Measurements from ENCODE around the gene CLINT1. TPM values are rescaled to one million over a fixed set of nuclear protein-coding genes. Genes with fewer than 3 reads are reported as not detected.

CLINT1 gene
- total and polyA plus RNA-seq, 2 experiments from 2014 or later: 71.7 to 101 TPM

DNA sequence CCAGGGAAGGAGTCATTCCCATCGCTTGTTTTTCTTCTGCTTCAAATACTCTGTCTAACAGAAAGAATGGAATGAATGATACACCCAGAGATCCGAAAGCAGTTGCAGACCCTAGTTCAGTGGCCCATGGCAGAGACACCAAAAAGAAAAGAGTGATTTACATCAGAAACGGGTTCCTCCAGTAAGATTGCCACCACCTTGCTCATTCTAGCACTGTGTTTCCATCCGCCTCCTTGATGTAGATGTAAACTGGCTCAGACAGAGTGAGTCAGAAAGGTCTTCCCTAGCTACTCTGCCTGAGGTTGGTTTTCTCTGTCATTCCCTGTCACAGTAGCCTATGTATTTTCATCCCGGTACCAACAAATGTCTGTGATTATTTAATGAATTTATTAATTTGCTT, 15.9 kb upstream of the CLINT1 start:
- Histone ChIP-seq H3K9me2 (ENCODE audit: insufficient read depth) (no peaks in the 10 kb centered on the region), H3F3A (replicated peaks; ENCODE audit: low read depth) (no peaks in the 10 kb centered on the region), H3K27ac (ENCODE audit: low read depth) (no peak overlapping the region), H3K79me2 (replicated peaks; ENCODE audit: insufficient read depth) (no peaks in the 10 kb centered on the region), H2AFZ (peak overlapping the region; percentile 47; the same call in 1 of the 2 replicates), H3K4me3 (no peak overlapping the region), H4K20me1 (replicated peaks; ENCODE audit: insufficient read depth) (no peaks in the 10 kb centered on the region), H3K4me1 (ENCODE audit: insufficient read depth) (no peaks in the 10 kb centered on the region), H3K4me2 (no peak overlapping the region), H3K36me3 (ENCODE audit: insufficient read depth) (no peaks in the 10 kb centered on the region), H3K27me3 (ENCODE audit: insufficient read depth) (no peaks in the 10 kb centered on the region)
- DNase-seq (ENCODE audit: low spot score) (no peak), ATAC-seq (no peak)
- no peak overlapping the region for H3K4me3 Mint-ChIP-seq
- H3K36me3 Mint-ChIP-seq (ENCODE audit: low read depth): no peaks in the 10 kb centered on the region
- H3K4me1 Mint-ChIP-seq: no peaks in the 10 kb centered on the region
- H3K9me3 Mint-ChIP-seq: peaks cover 3% of the 10 kb centered on the region
- TF ChIP-seq EZH2 (IDR thresholded peaks at IDR 0.05; ENCODE audit: low read depth, unreplicated experiment) (no peak), EZH2phosphoT487 (IDR thresholded peaks at IDR 0.05; ENCODE audit: unreplicated experiment) (no peak), POLR2AphosphoS5 (IDR thresholded peaks at IDR 0.05; ENCODE audit: low read depth) (no peak)
- H3K27me3 Mint-ChIP-seq (ENCODE audit: insufficient read depth, low read depth, poor library complexity): peaks cover 4% of the 10 kb centered on the region
- H3K27ac Mint-ChIP-seq: no peak overlapping the region

- Mint-ChIP-seq H3K4me3 (no peak overlapping the region), H3K27me3 (ENCODE audit: insufficient read depth, low read depth, poor library complexity) (peaks cover 3% of the 10 kb centered on the region), H3K9me3 (0 out of 3 replicates have a peak, but pooled peaks cover 3% of the 10 kb centered on the region), H3K27ac (peak overlapping the region; percentile 61; the same call in 1 of the 2 replicates), H3K4me1 (no peaks in the 10 kb centered on the region), H3K36me3 (ENCODE audit: low read depth) (no peaks in the 10 kb centered on the region)
- Histone ChIP-seq H2AFZ (no peak overlapping the region; the same call in 1 of the 2 replicates), H3K9me2 (ENCODE audit: insufficient read depth) (no peaks in the 10 kb centered on the region), H3K4me2 (no peak overlapping the region), H4K20me1 (replicated peaks; ENCODE audit: insufficient read depth) (no peaks in the 10 kb centered on the region), H3K36me3 (ENCODE audit: insufficient read depth) (no peaks in the 10 kb centered on the region), H3K4me1 (ENCODE audit: insufficient read depth) (no peaks in the 10 kb centered on the region), H3K4me3 (no peak overlapping the region), H3F3A (replicated peaks; ENCODE audit: low read depth) (no peaks in the 10 kb centered on the region), H3K27ac (ENCODE audit: low read depth) (no peak overlapping the region), H3K27me3 (ENCODE audit: insufficient read depth) (no peaks in the 10 kb centered on the region), H3K79me2 (replicated peaks; ENCODE audit: insufficient read depth) (no peaks in the 10 kb centered on the region)
- no peak for ATAC-seq
- TF ChIP-seq CREB1 (CRISPR knock-in tag; IDR thresholded peaks at IDR 0.05; ENCODE audit: low read depth) (no peak), JUNB (IDR thresholded peaks at IDR 0.05; ENCODE audit: unreplicated experiment) (no peak)
- TF ChIP-seq, protein P1, sequence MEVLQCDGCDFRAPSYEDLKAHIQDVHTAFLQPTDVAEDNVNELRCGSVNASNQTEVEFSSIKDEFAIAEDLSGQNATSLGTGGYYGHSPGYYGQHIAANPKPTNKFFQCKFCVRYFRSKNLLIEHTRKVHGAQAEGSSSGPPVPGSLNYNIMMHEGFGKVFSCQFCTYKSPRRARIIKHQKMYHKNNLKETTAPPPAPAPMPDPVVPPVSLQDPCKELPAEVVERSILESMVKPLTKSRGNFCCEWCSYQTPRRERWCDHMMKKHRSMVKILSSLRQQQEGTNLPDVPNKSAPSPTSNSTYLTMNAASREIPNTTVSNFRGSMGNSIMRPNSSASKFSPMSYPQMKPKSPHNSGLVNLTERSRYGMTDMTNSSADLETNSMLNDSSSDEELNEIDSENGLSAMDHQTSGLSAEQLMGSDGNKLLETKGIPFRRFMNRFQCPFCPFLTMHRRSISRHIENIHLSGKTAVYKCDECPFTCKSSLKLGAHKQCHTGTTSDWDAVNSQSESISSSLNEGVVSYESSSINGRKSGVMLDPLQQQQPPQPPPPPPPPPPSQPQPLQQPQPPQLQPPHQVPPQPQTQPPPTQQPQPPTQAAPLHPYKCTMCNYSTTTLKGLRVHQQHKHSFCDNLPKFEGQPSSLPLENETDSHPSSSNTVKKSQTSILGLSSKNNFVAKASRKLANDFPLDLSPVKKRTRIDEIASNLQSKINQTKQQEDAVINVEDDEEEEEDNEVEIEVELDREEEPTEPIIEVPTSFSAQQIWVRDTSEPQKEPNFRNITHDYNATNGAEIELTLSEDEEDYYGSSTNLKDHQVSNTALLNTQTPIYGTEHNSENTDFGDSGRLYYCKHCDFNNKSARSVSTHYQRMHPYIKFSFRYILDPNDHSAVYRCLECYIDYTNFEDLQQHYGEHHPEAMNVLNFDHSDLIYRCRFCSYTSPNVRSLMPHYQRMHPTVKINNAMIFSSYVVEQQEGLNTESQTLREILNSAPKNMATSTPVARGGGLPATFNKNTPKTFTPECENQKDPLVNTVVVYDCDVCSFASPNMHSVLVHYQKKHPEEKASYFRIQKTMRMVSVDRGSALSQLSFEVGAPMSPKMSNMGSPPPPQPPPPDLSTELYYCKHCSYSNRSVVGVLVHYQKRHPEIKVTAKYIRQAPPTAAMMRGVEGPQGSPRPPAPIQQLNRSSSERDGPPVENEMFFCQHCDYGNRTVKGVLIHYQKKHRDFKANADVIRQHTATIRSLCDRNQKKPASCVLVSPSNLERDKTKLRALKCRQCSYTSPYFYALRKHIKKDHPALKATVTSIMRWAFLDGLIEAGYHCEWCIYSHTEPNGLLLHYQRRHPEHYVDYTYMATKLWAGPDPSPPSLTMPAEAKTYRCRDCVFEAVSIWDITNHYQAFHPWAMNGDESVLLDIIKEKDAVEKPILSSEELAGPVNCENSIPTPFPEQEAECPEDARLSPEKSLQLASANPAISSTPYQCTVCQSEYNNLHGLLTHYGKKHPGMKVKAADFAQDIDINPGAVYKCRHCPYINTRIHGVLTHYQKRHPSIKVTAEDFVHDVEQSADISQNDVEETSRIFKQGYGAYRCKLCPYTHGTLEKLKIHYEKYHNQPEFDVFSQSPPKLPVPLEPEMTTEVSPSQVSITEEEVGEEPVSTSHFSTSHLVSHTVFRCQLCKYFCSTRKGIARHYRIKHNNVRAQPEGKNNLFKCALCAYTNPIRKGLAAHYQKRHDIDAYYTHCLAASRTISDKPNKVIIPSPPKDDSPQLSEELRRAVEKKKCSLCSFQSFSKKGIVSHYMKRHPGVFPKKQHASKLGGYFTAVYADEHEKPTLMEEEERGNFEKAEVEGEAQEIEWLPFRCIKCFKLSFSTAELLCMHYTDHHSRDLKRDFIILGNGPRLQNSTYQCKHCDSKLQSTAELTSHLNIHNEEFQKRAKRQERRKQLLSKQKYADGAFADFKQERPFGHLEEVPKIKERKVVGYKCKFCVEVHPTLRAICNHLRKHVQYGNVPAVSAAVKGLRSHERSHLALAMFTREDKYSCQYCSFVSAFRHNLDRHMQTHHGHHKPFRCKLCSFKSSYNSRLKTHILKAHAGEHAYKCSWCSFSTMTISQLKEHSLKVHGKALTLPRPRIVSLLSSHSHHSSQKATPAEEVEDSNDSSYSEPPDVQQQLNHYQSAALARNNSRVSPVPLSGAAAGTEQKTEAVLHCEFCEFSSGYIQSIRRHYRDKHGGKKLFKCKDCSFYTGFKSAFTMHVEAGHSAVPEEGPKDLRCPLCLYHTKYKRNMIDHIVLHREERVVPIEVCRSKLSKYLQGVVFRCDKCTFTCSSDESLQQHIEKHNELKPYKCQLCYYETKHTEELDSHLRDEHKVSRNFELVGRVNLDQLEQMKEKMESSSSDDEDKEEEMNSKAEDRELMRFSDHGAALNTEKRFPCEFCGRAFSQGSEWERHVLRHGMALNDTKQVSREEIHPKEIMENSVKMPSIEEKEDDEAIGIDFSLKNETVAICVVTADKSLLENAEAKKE (CRISPR knock-in tag; IDR thresholded peaks at IDR 0.05): no peak
- TF ChIP-seq, protein P2, sequence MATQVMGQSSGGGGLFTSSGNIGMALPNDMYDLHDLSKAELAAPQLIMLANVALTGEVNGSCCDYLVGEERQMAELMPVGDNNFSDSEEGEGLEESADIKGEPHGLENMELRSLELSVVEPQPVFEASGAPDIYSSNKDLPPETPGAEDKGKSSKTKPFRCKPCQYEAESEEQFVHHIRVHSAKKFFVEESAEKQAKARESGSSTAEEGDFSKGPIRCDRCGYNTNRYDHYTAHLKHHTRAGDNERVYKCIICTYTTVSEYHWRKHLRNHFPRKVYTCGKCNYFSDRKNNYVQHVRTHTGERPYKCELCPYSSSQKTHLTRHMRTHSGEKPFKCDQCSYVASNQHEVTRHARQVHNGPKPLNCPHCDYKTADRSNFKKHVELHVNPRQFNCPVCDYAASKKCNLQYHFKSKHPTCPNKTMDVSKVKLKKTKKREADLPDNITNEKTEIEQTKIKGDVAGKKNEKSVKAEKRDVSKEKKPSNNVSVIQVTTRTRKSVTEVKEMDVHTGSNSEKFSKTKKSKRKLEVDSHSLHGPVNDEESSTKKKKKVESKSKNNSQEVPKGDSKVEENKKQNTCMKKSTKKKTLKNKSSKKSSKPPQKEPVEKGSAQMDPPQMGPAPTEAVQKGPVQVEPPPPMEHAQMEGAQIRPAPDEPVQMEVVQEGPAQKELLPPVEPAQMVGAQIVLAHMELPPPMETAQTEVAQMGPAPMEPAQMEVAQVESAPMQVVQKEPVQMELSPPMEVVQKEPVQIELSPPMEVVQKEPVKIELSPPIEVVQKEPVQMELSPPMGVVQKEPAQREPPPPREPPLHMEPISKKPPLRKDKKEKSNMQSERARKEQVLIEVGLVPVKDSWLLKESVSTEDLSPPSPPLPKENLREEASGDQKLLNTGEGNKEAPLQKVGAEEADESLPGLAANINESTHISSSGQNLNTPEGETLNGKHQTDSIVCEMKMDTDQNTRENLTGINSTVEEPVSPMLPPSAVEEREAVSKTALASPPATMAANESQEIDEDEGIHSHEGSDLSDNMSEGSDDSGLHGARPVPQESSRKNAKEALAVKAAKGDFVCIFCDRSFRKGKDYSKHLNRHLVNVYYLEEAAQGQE (IDR thresholded peaks at IDR 0.05; ENCODE audit: unreplicated experiment): no peak
- no peak for DNase-seq (ENCODE audit: low spot score)
Measured at GRCh38 chr5:157870837-157871834, 12.2 kb upstream of the CLINT1 start.
